A549 (cell line): ENCODE measurements around the gene EVC.

Experiments used
- BHLHE40 ChIP-seq: IDR thresholded peaks from 2 replicates; pipeline ENCODE4 v1.6.1; 2012; ENCODE audit warnings: low read depth, low read length, inconsistent platforms
- CEBPB ChIP-seq, 2 experiments: fragments of >200 bp in 1 of 2; sonication (Bioruptor Twin) in 1 of 2; formaldehyde crosslinking in 1 of 2; IDR thresholded peaks; 2 replicates each; pipeline ENCODE4 v1.6.1; 2012 to 2016
- CHD2 ChIP-seq: fragments of 150-350 bp; IDR thresholded peaks from 2 replicates; pipeline ENCODE4 v1.6.1; 2014; ENCODE audit warnings: low read length; ENCODE audit not compliant: partially characterized antibody
- CTCF ChIP-seq: fragments of >200 bp; sonication (Bioruptor Twin); formaldehyde crosslinking; IDR thresholded peaks from 3 replicates; pipeline ENCODE4 v1.5.1; 2016
- FOSB ChIP-seq: fragments of 250-450 bp; sonication (Bioruptor Pico); IDR thresholded peaks from 2 replicates; pipeline ENCODE4 v1.5.0; 2020; ENCODE audit warnings: mild to moderate bottlenecking, moderate library complexity
- HMGXB4 ChIP-seq: fragments of 250-450 bp; sonication (Bioruptor Pico); IDR thresholded peaks from 2 replicates; pipeline ENCODE4 v1.5.0; 2021; ENCODE audit warnings: mild to moderate bottlenecking, moderate library complexity, borderline replicate concordance
- JUNB ChIP-seq: fragments of >200 bp; sonication (Bioruptor Twin); formaldehyde crosslinking; IDR thresholded peaks from 2 replicates; pipeline ENCODE4 v1.6.1; 2016
- MAX ChIP-seq: IDR thresholded peaks from 2 replicates; pipeline ENCODE4 v1.6.1; 2012
- PHF8 ChIP-seq: fragments of 200-600 bp; sonication (generic); IDR thresholded peaks from 2 replicates; pipeline ENCODE4 v1.6.1; 2016; ENCODE audit warnings: low read depth, mild to moderate bottlenecking, antibody characterized with exemption, moderate library complexity, borderline replicate concordance
- POLR2A ChIP-seq: IDR thresholded peaks from 2 replicates; pipeline ENCODE4 v1.6.1; 2012; ENCODE audit warnings: mild to moderate bottlenecking, low read length
- RAD21 ChIP-seq, 2 experiments: fragments of >200 bp in 1 of 2; sonication (Bioruptor Twin) in 1 of 2; formaldehyde crosslinking in 1 of 2; IDR thresholded peaks in 1 of 2; conservative IDR thresholded peaks in 1 of 2; 2 replicates in 1 of 2; 3 replicates in 1 of 2; pipeline ENCODE4 v1.6.1; 2012 to 2018; ENCODE audit warnings: inconsistent platforms in 1 of 2
- SMC3 ChIP-seq: fragments of >200 bp; sonication (Bioruptor Twin); formaldehyde crosslinking; IDR thresholded peaks from 3 replicates; pipeline ENCODE4 v1.6.1; 2018; ENCODE audit warnings: inconsistent platforms
- TP53 ChIP-seq: fragments of 250-450 bp; sonication (Bioruptor Pico); IDR thresholded peaks from 2 replicates; pipeline ENCODE4 v1.5.0; 2021; ENCODE audit warnings: mild to moderate bottlenecking, moderate library complexity

- TF ChIP-seq POLR2A (no peak), CTCF (no peak), MAX (no peak), SMC3 (no peak), CHD2 (no peak), JUNB (no peak), BHLHE40 (no peak), HMGXB4 (CRISPR knock-in tag) (no peak), PHF8 (no peak), RAD21 (conservative IDR thresholded peaks at IDR 0.05 in 1 of 2, IDR thresholded peaks at IDR 0.05 in 1 of 2) (no peak), TP53 (CRISPR knock-in tag) (no peak), CEBPB (IDR thresholded peaks at IDR 0.05) (no peak), FOSB (CRISPR knock-in tag) (no peak)
These were observed 91.6 kb downstream of the EVC start for GRCh38 chr4:5802565-5802964.
